Measurements from ENCODE around the gene SERPINA10.

Gene SERPINA10

GRCh38 chr14:94237046-94237445 is 56.0 kb downstream of the SERPINA10 start:
- no peaks in the 10 kb centered on the region for H3K9me3 Mint-ChIP-seq
- H3K36me3 Mint-ChIP-seq (ENCODE audit: low read depth) = no peaks in the 10 kb centered on the region
- H3K27me3 Mint-ChIP-seq (ENCODE audit: low read depth, poor library complexity) = no peaks in the 10 kb centered on the region
- TF ChIP-seq CTCF (IDR thresholded peaks at IDR 0.05) = no peak
- DNase-seq = no peak
- no peak overlapping the region for H3K4me3 Mint-ChIP-seq
- H3K27ac Mint-ChIP-seq = no peak overlapping the region
- no peaks in the 10 kb centered on the region for H3K4me1 Mint-ChIP-seq
